GM13976 (cell line): Measurements from ENCODE around the gene ZEB2.
A peak's percentile ranks its signal among the peaks of the same experiment; 100 is the strongest.

Source experiments
- DNase-seq: peaks from one replicate; pipeline ENCODE4 v3.0.0; 2012; ENCODE audit warnings: low spot score
- CTCF ChIP-seq: IDR thresholded peaks from 2 replicates; pipeline ENCODE4 v1.5.1; 2012; ENCODE audit warnings: borderline replicate concordance, mild to moderate bottlenecking; ENCODE audit not compliant: insufficient read depth; ENCODE audit errors: extremely low read depth, missing control alignments, control extremely low read depth
- in situ Hi-C: fragments of 300-500 bp; cut with MboI; formaldehyde crosslinking; loops from one replicate; pipeline ENCODE4 v1.12.0; 2022; ENCODE audit warnings: low sequenced_read_pairs, mixed read lengths, inconsistent platforms; ENCODE audit not compliant: unreplicated experiment

Gene ZEB2

DNA sequence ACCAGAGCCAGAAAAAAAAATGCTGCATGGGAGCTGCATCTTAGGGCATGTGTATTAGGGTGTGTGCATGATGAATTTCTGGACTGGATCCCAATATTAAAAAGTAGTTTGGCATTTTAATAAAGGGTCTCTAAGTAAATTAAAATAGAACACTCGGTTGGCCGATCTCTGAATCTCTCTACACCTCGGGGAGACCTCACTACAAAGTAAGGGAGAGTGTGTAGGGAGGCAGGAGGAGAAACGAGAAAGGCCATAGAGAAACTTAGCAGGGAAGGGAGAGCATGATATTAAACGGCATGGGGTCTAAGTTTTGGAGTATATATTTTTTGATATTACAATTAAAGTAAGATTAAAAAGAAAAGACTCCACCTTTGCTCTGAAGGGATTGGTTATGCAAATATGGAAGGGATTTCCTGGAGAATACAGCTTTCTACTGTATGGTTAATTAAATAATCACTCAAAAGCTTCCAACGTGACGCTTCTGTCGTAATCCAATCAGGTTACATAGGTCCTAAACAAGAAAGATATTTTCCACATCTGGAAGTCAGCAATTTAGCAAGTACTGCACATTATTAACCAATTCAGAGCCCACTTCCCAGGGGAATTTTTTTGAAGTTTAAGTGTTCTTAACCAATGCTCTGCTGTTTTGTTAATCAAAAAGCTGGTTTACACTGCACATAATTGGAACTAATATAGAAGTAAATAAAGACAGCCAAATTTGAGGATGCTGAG, 1.0 kb upstream of the ZEB2 start:
- DNase-seq: no peak
- TF ChIP-seq CTCF: no peak
- in situ Hi-C loops: no loop called here

- in situ Hi-C loops: no loop called here
- no peak for DNase-seq
- TF ChIP-seq CTCF: no peak
These were observed 354 bp downstream of the ZEB2 start for GRCh38 chr2:144519597-144519933.

- DNase-seq: peak; percentile 56
- in situ Hi-C loops: no loop called here
These were observed 947 bp downstream of the ZEB2 start for GRCh38 chr2:144518748-144519596.

DNA sequence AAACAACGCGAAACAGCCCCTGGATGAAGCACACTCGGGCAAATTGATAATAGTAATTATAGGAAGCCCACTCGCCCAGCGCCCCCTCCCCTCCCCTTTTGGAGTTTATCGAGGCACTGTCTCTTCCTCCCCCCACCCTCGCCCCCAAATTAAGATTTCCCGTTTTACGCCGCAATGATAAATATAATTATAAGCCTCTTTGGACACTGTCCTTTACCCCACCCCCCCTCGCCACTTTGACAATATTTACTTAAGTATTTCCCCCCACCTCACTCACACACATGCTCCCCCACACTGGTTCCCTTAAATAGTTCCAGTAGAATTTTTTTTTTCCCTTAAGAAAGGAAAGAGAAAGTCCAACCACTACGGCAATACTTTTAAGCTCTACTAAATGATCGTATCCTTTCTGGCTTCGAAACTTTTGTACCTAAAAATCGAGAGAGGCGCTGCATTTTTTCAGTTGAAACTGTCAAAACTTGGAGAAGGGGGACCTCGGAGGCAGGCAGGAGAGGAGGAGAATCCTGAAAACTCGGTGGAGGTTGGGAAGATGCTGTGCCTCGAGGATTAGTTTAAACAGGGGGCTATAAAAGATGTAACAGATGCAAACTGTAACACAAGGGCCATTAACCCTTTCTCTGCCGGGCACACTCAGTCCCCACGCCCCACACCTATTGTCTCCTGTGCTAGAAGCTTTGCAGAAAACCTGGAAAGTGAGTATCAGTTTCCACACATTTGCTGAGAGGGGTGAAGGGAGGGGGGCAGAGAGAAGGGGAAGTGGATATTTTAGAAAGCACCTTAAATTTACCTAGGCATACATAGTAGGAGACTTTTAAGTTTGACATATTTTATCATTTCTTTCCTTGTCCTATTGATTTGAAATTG, 1.8 kb downstream of the ZEB2 start:
- TF ChIP-seq CTCF: no peak
- in situ Hi-C loops: no loop called here
- DNase-seq: no peak

More at GRCh38 chr2:144518748-144519596, 947 bp downstream of the ZEB2 start:
- TF ChIP-seq CTCF: no peak

GRCh38 chr2:144516981-144517865, 2.7 kb downstream of the ZEB2 start:
- in situ Hi-C loops: no loop called here
- peak; percentile 68 for DNase-seq
- no peak for TF ChIP-seq CTCF
